Esophagus (tissue), 2 donors: ENCODE measurements around the gene INSYN2B. TPM values are rescaled to one million over a fixed set of nuclear protein-coding genes. Genes with fewer than 3 reads are reported as not detected.

Experiments used
- H3K27ac ChIP-seq, 2 donors: one replicate each; pipeline ENCODE4 v1.5.1; 2013; ENCODE audit warnings: low read depth in 2 of 2, mild to moderate bottlenecking in 2 of 2, inconsistent platforms in 1 of 2, low read length in 1 of 2, moderate library complexity in 1 of 2
- H3K27me3 ChIP-seq, 2 donors: one replicate each; pipeline ENCODE4 v1.6.1; 2013; ENCODE audit warnings: low read length in 2 of 2, control low read depth in 1 of 2, mild to moderate bottlenecking in 1 of 2; ENCODE audit not compliant: insufficient read depth in 2 of 2, control insufficient read depth in 1 of 2
- H3K36me3 ChIP-seq, 2 donors: one replicate each; pipeline ENCODE4 v1.6.1; 2013; ENCODE audit warnings: low read length in 1 of 2; ENCODE audit not compliant: control insufficient read depth in 2 of 2, insufficient read depth in 2 of 2
- H3K4me1 ChIP-seq, 2 donors: one replicate each; pipeline ENCODE4 v1.6.1; 2013; ENCODE audit warnings: low read length in 1 of 2; ENCODE audit not compliant: control insufficient read depth in 2 of 2, insufficient read depth in 2 of 2
- H3K4me3 ChIP-seq, 2 donors: one replicate each; pipeline ENCODE4 v1.5.1; 2013; ENCODE audit warnings: low read length in 2 of 2, mild to moderate bottlenecking in 2 of 2, low read depth in 1 of 2, moderate library complexity in 1 of 2
- H3K9me3 ChIP-seq, 2 donors: one replicate each; pipeline ENCODE4 v1.6.1; 2013; ENCODE audit warnings: mild to moderate bottlenecking in 2 of 2, low read depth in 1 of 2, low read length in 1 of 2, moderate library complexity in 1 of 2; ENCODE audit not compliant: control insufficient read depth in 2 of 2, insufficient read depth in 1 of 2
- WGBS, 2 donors: extraction: QIAGEN DNeasy Blood & Tissue Kit; methylation state at CpG; one replicate each; pipeline ENCODE4 v1.1.7; 2013; 5-methylcytosine and 5-hydroxymethylcytosine counted together
- polyA plus RNA-seq, 2 donors: library from polyadenylated mRNA; stranded (reverse); fragments of 200-250 nt; gene quantifications; one replicate each; pipeline ENCODE4 v1.2.3, GENCODE V29; 2013
- donor health status: healthy with polysubstance abuse.
- donor health status: Bipolar disorder and iron deficiency.

Gene INSYN2B
- polyA plus RNA-seq, 2 donors: 0.01 TPM; not detected in 1

GRCh38 chr5:169851321-169851850 lies 128.9 kb downstream of the INSYN2B start:
- Histone ChIP-seq H3K27ac (no peak overlapping the region), H3K9me3 (peaks cover 0 to 7% of the 10 kb centered on the region in 2 donors), H3K4me1 (no peaks in the 10 kb centered on the region), H3K36me3 (no peaks in the 10 kb centered on the region), H3K4me3 (no peak overlapping the region), H3K27me3 (no peaks in the 10 kb centered on the region)
- 29 to 33% methylated on average over 1 of the region's 1 CpG for WGBS, 2 donors

- H3K27me3 ChIP-seq: no peaks in the 10 kb centered on the region
- no peaks in the 10 kb centered on the region for H3K36me3 ChIP-seq
- H3K9me3 ChIP-seq: peaks cover 0 to 7% of the 10 kb centered on the region in 2 donors
- no peaks in the 10 kb centered on the region for H3K4me1 ChIP-seq
- no peak overlapping the region for H3K4me3 ChIP-seq
- H3K27ac ChIP-seq: no peak overlapping the region
- 95 to 98% methylated on average over 2 of the region's 2 CpGs for WGBS, 2 donors
These were observed 129.9 kb downstream of the INSYN2B start for GRCh38 chr5:169850409-169850808.

- Histone ChIP-seq H3K27me3 (no peaks in the 10 kb centered on the region), H3K9me3 (peaks cover 0 to 7% of the 10 kb centered on the region in 2 donors), H3K27ac (no peak overlapping the region), H3K4me1 (no peaks in the 10 kb centered on the region), H3K4me3 (no peak overlapping the region), H3K36me3 (peaks cover 0 to 2% of the 10 kb centered on the region in 2 donors)
- WGBS, 2 donors: 72 to 82% methylated on average over 2 of the region's 2 CpGs
These were observed 131.5 kb downstream of the INSYN2B start for GRCh38 chr5:169848792-169849191.

GRCh38 chr5:169848271-169848670 lies 132.0 kb downstream of the INSYN2B start:
- WGBS, 2 donors: 54 to 70% methylated on average over 3 of the region's 3 CpGs
- H3K36me3 ChIP-seq: peaks cover 0 to 2% of the 10 kb centered on the region in 2 donors
- no peak overlapping the region for H3K27ac ChIP-seq
- no peaks in the 10 kb centered on the region for H3K4me1 ChIP-seq
- peaks cover 0 to 7% of the 10 kb centered on the region in 2 donors for H3K9me3 ChIP-seq
- H3K4me3 ChIP-seq: no peak overlapping the region
- no peaks in the 10 kb centered on the region for H3K27me3 ChIP-seq

GRCh38 chr5:169847519-169847918 lies 132.8 kb downstream of the INSYN2B start:
- H3K4me1 ChIP-seq: no peaks in the 10 kb centered on the region
- no peak overlapping the region for H3K27ac ChIP-seq
- H3K36me3 ChIP-seq: peaks cover 0 to 2% of the 10 kb centered on the region in 2 donors
- WGBS, 2 donors: 79 to 83% methylated on average over 1 of the region's 1 CpG
- H3K9me3 ChIP-seq: peaks cover 0 to 7% of the 10 kb centered on the region in 2 donors
- H3K4me3 ChIP-seq: no peak overlapping the region
- H3K27me3 ChIP-seq: no peaks in the 10 kb centered on the region

GRCh38 chr5:169842699-169843098 lies 137.6 kb downstream of the INSYN2B start:
- peaks cover 0 to 2% of the 10 kb centered on the region in 2 donors for H3K36me3 ChIP-seq
- H3K27ac ChIP-seq: no peak overlapping the region
- H3K4me1 ChIP-seq: no peaks in the 10 kb centered on the region

GRCh38 chr5:169840405-169840804 lies 139.9 kb downstream of the INSYN2B start:
- Histone ChIP-seq H3K27me3 (no peaks in the 10 kb centered on the region), H3K4me3 (no peak overlapping the region), H3K9me3 (no peaks in the 10 kb centered on the region), H3K4me1 (no peaks in the 10 kb centered on the region), H3K36me3 (peaks cover 0 to 2% of the 10 kb centered on the region in 2 donors), H3K27ac (no peak overlapping the region)
- 96% methylated on average over 3 of the region's 3 CpGs for WGBS, 2 donors

More at GRCh38 chr5:169842699-169843098, 137.6 kb downstream of the INSYN2B start:
- no peaks in the 10 kb centered on the region for H3K27me3 ChIP-seq
- no peaks in the 10 kb centered on the region for H3K9me3 ChIP-seq
- no peak overlapping the region for H3K4me3 ChIP-seq

GRCh38 chr5:169838688-169839087 lies 141.6 kb downstream of the INSYN2B start:
- Histone ChIP-seq H3K27me3 (no peaks in the 10 kb centered on the region), H3K36me3 (no peaks in the 10 kb centered on the region), H3K4me3 (no peak overlapping the region), H3K4me1 (no peaks in the 10 kb centered on the region), H3K9me3 (no peaks in the 10 kb centered on the region), H3K27ac (no peak overlapping the region)
- WGBS, 2 donors: 73 to 80% methylated on average over 3 of the region's 3 CpGs

GRCh38 chr5:169837686-169838085 lies 142.6 kb downstream of the INSYN2B start:
- Histone ChIP-seq H3K4me3 (no peak overlapping the region), H3K9me3 (no peaks in the 10 kb centered on the region), H3K27ac (no peak overlapping the region), H3K27me3 (no peaks in the 10 kb centered on the region), H3K4me1 (no peaks in the 10 kb centered on the region), H3K36me3 (no peaks in the 10 kb centered on the region)

- WGBS, 2 donors: 44 to 56% methylated on average over 3 of the region's 3 CpGs
- Histone ChIP-seq H3K36me3 (peaks cover 0 to 2% of the 10 kb centered on the region in 2 donors), H3K4me3 (no peak overlapping the region), H3K4me1 (no peaks in the 10 kb centered on the region), H3K9me3 (peaks cover 0 to 2% of the 10 kb centered on the region in 2 donors), H3K27me3 (no peaks in the 10 kb centered on the region), H3K27ac (no peak overlapping the region)
These were observed 143.3 kb downstream of the INSYN2B start for GRCh38 chr5:169836835-169837536.
